GM21367 (cell line): ENCODE data around the gene SLC2A6.
A peak's percentile ranks its signal among the peaks of the same experiment; 100 is the strongest.
"Not testable (repeated sequence)": the region's sequence is repeated elsewhere in the genome, so short reads cannot be mapped to it uniquely, and the experiment has no call there.

ENCODE experiments used
- ATAC-seq: cut with Tn5 transposase; IDR thresholded peaks from one replicate; pipeline ENCODE4 v1.9.1; 2021; ENCODE audit not compliant: unreplicated experiment

Gene SLC2A6

GRCh38 chr9:133463864-133464615 lies 14.9 kb downstream of the SLC2A6 start:
- no peak for ATAC-seq

- no peak for ATAC-seq
Observed at GRCh38 chr9:133463234-133463863, 15.6 kb downstream of the SLC2A6 start.

GRCh38 chr9:133461975-133462374 lies 16.9 kb downstream of the SLC2A6 start:
- ATAC-seq, result no peak

GRCh38 chr9:133460405-133461175 lies 18.3 kb downstream of the SLC2A6 start:
- peak; percentile 20 for ATAC-seq

GRCh38 chr9:133459476-133460404 lies 19.2 kb downstream of the SLC2A6 start, which contains the start of gene CACFD1:
Gene CACFD1 (plus strand): TSS chr9:133459978. CDS start chr9:133460067, 89 bp downstream.
- peak; percentile 65 for ATAC-seq

- ATAC-seq, result no peak
Observed at GRCh38 chr9:133458643-133459312, 20.1 kb downstream of the SLC2A6 start.

- ATAC-seq, result no peak
Observed at GRCh38 chr9:133457748-133458147, 21.2 kb downstream of the SLC2A6 start.

- no peak for ATAC-seq
Observed at GRCh38 chr9:133457233-133457632, 21.7 kb downstream of the SLC2A6 start.

GRCh38 chr9:133456409-133456808 lies 22.5 kb downstream of the SLC2A6 start:
- ATAC-seq, result no peak

GRCh38 chr9:133455936-133456335 lies 23.0 kb downstream of the SLC2A6 start:
- no peak for ATAC-seq

- ATAC-seq, result no peak
Observed at GRCh38 chr9:133454943-133455673, 23.8 kb downstream of the SLC2A6 start.

GRCh38 chr9:133454325-133454724 lies 24.6 kb downstream of the SLC2A6 start:
- ATAC-seq, result no peak

GRCh38 chr9:133453651-133454050 lies 25.2 kb downstream of the SLC2A6 start:
- ATAC-seq, result no peak

- no peak for ATAC-seq
Observed at GRCh38 chr9:133452562-133452961, 26.3 kb downstream of the SLC2A6 start.

GRCh38 chr9:133451865-133452264 lies 27.0 kb downstream of the SLC2A6 start:
- ATAC-seq, result not testable (repeated sequence)

GRCh38 chr9:133449760-133450159 lies 29.1 kb downstream of the SLC2A6 start:
- no peak for ATAC-seq

- no peak for ATAC-seq
Observed at GRCh38 chr9:133448487-133448972, 30.4 kb downstream of the SLC2A6 start.

- no peak for ATAC-seq
Observed at GRCh38 chr9:133445293-133445969, 33.5 kb downstream of the SLC2A6 start.

- ATAC-seq, result no peak
Observed at GRCh38 chr9:133443982-133444381, 34.9 kb downstream of the SLC2A6 start.
